Endothelial cell of umbilical vein (primary cell): ENCODE results near the gene SMAD7.

Experiments
- CTCF ChIP-seq, 2 donors: IDR thresholded peaks; 1 replicate in 1 of 2; 2 replicates in 1 of 2; pipeline ENCODE4 v1.5.1; 2011; ENCODE audit warnings: low read length in 2 of 2, mild to moderate bottlenecking in 2 of 2, moderate library complexity in 2 of 2, control low read depth in 1 of 2, inconsistent platforms in 1 of 2, low read depth in 1 of 2; ENCODE audit not compliant: insufficient read depth in 1 of 2; ENCODE audit errors: extremely low read depth in 1 of 2
- EZH2 ChIP-seq: IDR thresholded peaks from 2 replicates; pipeline ENCODE4 v1.6.1; 2012; ENCODE audit warnings: borderline replicate concordance, low read depth, mild to moderate bottlenecking, moderate library complexity, low read length, inconsistent platforms; ENCODE audit not compliant: severe bottlenecking
- MAX ChIP-seq: IDR thresholded peaks from 2 replicates; pipeline ENCODE4 v1.6.1; 2011; ENCODE audit not compliant: insufficient read depth, insufficient read length
- POLR2A ChIP-seq: IDR thresholded peaks from 2 replicates; pipeline ENCODE4 v1.6.1; 2012; ENCODE audit warnings: low read depth, mild to moderate bottlenecking, control low read depth, low read length
- POLR2AphosphoS5 ChIP-seq: IDR thresholded peaks from 2 replicates; pipeline ENCODE4 v1.6.1; 2012; ENCODE audit warnings: low read depth, mild to moderate bottlenecking, control low read depth, low read length, moderate library complexity; ENCODE audit not compliant: insufficient read depth

- TF ChIP-seq CTCF (IDR thresholded peaks at IDR 0.05; ENCODE audit: extremely low read depth in 1 of 2, insufficient read depth in 1 of 2, low read depth in 1 of 2, low read length in 2 of 2) (no peak), POLR2A (no peak), POLR2AphosphoS5 (no peak), MAX (no peak), EZH2 (no peak)
Observed at GRCh38 chr18:48975120-48975816, 24.5 kb upstream of the SMAD7 start.
